Sigmoid colon (tissue), 7 donors: ENCODE measurements around the gene SLIT3. TPM values are rescaled to one million over a fixed set of nuclear protein-coding genes. Genes with fewer than 3 reads are reported as not detected.

ENCODE experiments used
- DNase-seq: peaks from one replicate; pipeline ENCODE4 v3.0.0-alpha.2; 2019
- H3K27ac ChIP-seq, 4 donors: fragments of 200-600 bp; sonication (generic); one replicate each; pipeline ENCODE4 v1.5.1; 2016 to 2019; ENCODE audit warnings: mild to moderate bottlenecking in 1 of 4
- H3K27me3 ChIP-seq, 3 donors: fragments of 200-600 bp; sonication (generic); one replicate each; pipeline ENCODE4 v1.5.1; 2019; ENCODE audit warnings: mild to moderate bottlenecking in 1 of 3
- H3K36me3 ChIP-seq, 4 donors: fragments of 200-600 bp; sonication (generic); one replicate each; pipeline ENCODE4 v1.5.1; 2016 to 2019
- H3K4me1 ChIP-seq, 4 donors: fragments of 200-600 bp; sonication (generic); one replicate each; pipeline ENCODE4 v1.5.1; 2017 to 2019
- H3K4me3 ChIP-seq, 4 donors: fragments of 200-600 bp; sonication (generic); one replicate each; pipeline ENCODE4 v1.5.1; 2017 to 2019; ENCODE audit warnings: mild to moderate bottlenecking in 2 of 4, moderate library complexity in 1 of 4
- H3K9me3 ChIP-seq, 4 donors: fragments of 200-600 bp in 3 of 4; sonication (generic) in 3 of 4; one replicate each; pipeline versions ENCODE4 v1.5.1 to v1.6.1; 2013 to 2019
- EP300 ChIP-seq, 4 donors: sonication (generic); formaldehyde crosslinking; IDR thresholded peaks; one replicate each; pipeline ENCODE4 v1.6.1; 2017; ENCODE audit warnings: antibody characterized with exemption in 4 of 4
- POLR2A ChIP-seq, 2 donors: fragments of 450-650 bp; IDR thresholded peaks; one replicate each; pipeline ENCODE4 v1.6.1; 2016; ENCODE audit warnings: antibody characterized with exemption in 2 of 2, mild to moderate bottlenecking in 2 of 2, moderate library complexity in 2 of 2
- POLR2AphosphoS5 ChIP-seq, 4 donors: sonication (generic); formaldehyde crosslinking; IDR thresholded peaks; one replicate each; pipeline ENCODE4 v1.6.1; 2017; ENCODE audit warnings: antibody characterized with exemption in 4 of 4
- WGBS, 2 donors: extraction: QIAGEN DNeasy Blood & Tissue Kit; methylation state at CpG; one replicate each; pipeline ENCODE4 v1.1.7; 2013; 5-methylcytosine and 5-hydroxymethylcytosine counted together
- intact Hi-C: fragments of 100-400 bp; cut with DNase I; formaldehyde crosslinking; loops from one replicate; pipeline ENCODE4 v1.15.1; 2023
- polyA plus RNA-seq, 3 donors: library from polyadenylated mRNA; stranded (reverse); fragments of 200-250 nt; gene quantifications; one replicate each; pipeline ENCODE4 v1.2.3, GENCODE V29; 2013
- total RNA-seq, 4 donors: library from RNA; depleted of rRNA; stranded (reverse); fragments of >200 nt; gene quantifications; one replicate each; pipeline ENCODE4 v1.1.0, GENCODE V29; 2016
- TF ChIP-seq, protein P1 (sequence below), 4 experiments: fragments of 450-650 bp in 3 of 4; fragments of 200-600 bp in 1 of 4; IDR thresholded peaks; one replicate each; pipeline ENCODE4 v1.5.1; 2016 to 2019; ENCODE audit warnings: antibody characterized with exemption in 4 of 4, mild to moderate bottlenecking in 3 of 4, moderate library complexity in 2 of 4
- donor health status: healthy with polysubstance abuse.
- donor health status: Bipolar disorder and iron deficiency.
- donor health status: healthy.

Gene SLIT3
- total and polyA plus RNA-seq, 7 donors: 0.23 to 46.3 (median 30.0) TPM

DNA sequence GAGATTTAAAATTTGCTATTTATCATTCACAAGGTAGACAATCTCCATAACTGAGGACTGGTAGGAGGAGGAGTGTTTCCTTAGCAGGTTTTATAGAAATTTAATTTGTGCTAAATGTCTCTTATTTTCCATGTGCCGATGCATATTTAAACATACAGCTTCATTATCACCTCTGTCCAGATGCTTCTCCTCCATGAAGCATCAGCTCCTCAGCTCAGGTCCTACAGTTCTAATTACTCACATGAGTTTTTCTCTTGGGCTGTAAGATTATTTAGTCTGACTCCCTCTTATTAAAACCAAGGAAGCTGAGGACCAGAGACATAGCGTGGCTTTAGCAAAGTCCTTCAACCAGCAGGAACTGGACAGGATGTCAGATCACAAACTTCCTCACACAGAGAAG lies 421.6 kb downstream of the SLIT3 start:
- Histone ChIP-seq H3K9me3 (no peaks in the 10 kb centered on the region), H3K4me1 (no peaks in the 10 kb centered on the region), H3K4me3 (no peak overlapping the region), H3K27me3 (no peaks in the 10 kb centered on the region), H3K36me3 (no peaks in the 10 kb centered on the region), H3K27ac (no peak overlapping the region)
- 89 to 94% methylated on average over 2 of the region's 2 CpGs for WGBS, 2 donors
- TF ChIP-seq EP300 (IDR thresholded peaks at IDR 0.05) (no peak), POLR2AphosphoS5 (IDR thresholded peaks at IDR 0.05) (no peak), POLR2A (IDR thresholded peaks at IDR 0.05) (no peak)
- TF ChIP-seq, protein P1, sequence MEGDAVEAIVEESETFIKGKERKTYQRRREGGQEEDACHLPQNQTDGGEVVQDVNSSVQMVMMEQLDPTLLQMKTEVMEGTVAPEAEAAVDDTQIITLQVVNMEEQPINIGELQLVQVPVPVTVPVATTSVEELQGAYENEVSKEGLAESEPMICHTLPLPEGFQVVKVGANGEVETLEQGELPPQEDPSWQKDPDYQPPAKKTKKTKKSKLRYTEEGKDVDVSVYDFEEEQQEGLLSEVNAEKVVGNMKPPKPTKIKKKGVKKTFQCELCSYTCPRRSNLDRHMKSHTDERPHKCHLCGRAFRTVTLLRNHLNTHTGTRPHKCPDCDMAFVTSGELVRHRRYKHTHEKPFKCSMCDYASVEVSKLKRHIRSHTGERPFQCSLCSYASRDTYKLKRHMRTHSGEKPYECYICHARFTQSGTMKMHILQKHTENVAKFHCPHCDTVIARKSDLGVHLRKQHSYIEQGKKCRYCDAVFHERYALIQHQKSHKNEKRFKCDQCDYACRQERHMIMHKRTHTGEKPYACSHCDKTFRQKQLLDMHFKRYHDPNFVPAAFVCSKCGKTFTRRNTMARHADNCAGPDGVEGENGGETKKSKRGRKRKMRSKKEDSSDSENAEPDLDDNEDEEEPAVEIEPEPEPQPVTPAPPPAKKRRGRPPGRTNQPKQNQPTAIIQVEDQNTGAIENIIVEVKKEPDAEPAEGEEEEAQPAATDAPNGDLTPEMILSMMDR (IDR thresholded peaks at IDR 0.05): no peak
- DNase-seq: no peak
- intact Hi-C loops: no loop called here

DNA sequence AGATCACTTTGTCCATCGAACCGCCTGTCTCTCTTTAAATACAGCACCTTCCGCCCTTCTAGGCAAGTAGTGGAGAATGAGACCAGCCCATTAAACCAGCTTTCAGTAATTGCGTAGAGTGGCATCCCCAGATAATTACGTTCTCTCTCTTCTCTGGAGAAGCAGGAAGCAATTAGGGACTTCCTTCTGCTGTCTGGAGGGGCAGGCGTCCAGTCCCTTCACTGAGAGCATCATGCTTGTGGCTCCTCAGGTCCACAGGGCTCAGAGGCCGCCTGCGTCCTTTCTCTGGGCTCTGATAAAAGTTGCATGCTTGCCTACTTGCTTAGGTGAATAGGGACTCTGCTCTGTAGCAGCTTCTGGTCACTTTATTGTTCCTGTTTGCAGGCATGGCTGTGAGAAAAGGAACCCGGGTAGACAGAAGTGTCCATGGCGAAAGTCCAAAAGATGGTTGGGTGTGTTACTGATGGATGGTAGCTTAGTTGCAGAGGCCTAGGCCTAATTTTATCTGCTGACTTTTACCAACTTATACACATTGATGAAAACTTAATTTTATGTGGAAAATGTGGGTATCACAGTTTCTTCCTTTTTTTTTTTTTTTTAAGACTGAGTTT lies 422.7 kb downstream of the SLIT3 start:
- H3K27ac ChIP-seq: no peak overlapping the region
- H3K36me3 ChIP-seq: no peaks in the 10 kb centered on the region
- WGBS, 2 donors: 75 to 77% methylated on average over 10 of the region's 10 CpGs
- intact Hi-C loops: no loop called here
- no peak for DNase-seq
- H3K4me1 ChIP-seq: no peaks in the 10 kb centered on the region
- TF ChIP-seq POLR2A (IDR thresholded peaks at IDR 0.05) (no peak), EP300 (IDR thresholded peaks at IDR 0.05) (no peak), POLR2AphosphoS5 (IDR thresholded peaks at IDR 0.05) (no peak)
- TF ChIP-seq, protein P1 (IDR thresholded peaks at IDR 0.05): no peak
- no peak overlapping the region for H3K4me3 ChIP-seq
- no peaks in the 10 kb centered on the region for H3K27me3 ChIP-seq
- no peaks in the 10 kb centered on the region for H3K9me3 ChIP-seq

DNA sequence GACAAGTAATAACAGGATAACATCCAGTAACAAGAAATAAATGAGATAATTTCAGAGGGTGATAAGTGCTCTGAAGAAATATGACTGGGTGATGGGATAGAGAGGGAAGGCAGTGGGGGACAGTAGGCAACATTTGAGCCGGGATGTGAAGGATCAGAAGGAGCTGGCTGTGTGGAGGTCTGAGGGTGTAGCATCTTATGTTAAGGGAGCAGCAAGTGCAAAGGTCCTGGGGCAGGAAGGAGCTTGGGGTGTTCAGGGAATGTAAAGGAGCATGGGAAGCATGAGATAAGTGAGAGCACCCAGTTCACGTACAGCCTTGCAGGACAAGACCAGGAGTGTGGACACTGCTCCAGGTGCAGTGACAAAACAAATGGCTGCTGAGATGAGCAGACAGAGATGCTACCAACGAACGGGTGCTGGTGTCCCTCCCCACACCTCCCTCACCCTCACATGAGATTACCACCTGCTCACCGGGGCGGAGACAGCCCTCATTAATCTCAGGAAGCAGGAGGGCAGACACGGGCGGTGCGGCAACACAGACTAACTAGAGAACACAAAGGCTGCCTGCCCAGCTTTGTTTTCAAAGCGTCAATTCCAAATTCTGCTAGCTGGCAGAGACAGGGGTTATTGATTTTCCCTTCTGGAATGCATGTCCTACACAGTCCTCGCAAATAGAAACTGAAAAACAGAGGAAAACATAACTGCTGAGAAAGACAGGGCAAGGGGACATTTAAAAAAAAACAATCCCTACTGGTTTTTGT lies 423.6 kb downstream of the SLIT3 start:
- intact Hi-C loops: no loop called here
- H3K27me3 ChIP-seq: no peaks in the 10 kb centered on the region
- TF ChIP-seq EP300 (IDR thresholded peaks at IDR 0.05): no peak
- no peak for TF ChIP-seq POLR2AphosphoS5 (IDR thresholded peaks at IDR 0.05)
- no peak for TF ChIP-seq POLR2A (IDR thresholded peaks at IDR 0.05)
- TF ChIP-seq, protein P1 (IDR thresholded peaks at IDR 0.05): no peak
- H3K9me3 ChIP-seq: no peaks in the 10 kb centered on the region
- 24 to 32% methylated on average over 11 of the region's 11 CpGs for WGBS, 2 donors
- no peaks in the 10 kb centered on the region for H3K36me3 ChIP-seq
- H3K4me1 ChIP-seq: no peaks in the 10 kb centered on the region
- no peak overlapping the region for H3K4me3 ChIP-seq
- DNase-seq: no peak
- H3K27ac ChIP-seq: no peak overlapping the region

DNA sequence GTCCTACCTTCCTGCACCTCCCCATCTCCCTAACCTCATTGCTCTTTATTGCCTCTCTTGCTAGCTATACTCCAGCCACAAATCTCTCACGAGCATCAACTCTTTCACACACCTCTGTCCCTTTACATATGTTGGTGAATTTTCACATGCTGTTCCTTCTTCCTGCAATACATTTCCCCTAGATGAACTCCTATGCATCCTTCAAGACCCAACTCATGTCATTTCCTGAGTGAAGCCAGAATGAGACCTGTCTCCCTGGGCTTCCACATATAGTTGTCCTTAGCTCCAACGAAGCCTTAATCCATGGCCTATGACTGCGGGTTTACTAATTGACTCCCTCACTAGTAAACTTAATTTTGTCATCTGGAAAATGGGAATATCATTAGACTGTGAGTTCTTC lies 424.5 kb downstream of the SLIT3 start:
- 87 to 89% methylated on average over 3 of the region's 3 CpGs for WGBS, 2 donors
- H3K36me3 ChIP-seq: no peaks in the 10 kb centered on the region
- intact Hi-C loops: no loop called here
- H3K9me3 ChIP-seq: no peaks in the 10 kb centered on the region
- no peak overlapping the region for H3K27ac ChIP-seq
- H3K4me1 ChIP-seq: no peaks in the 10 kb centered on the region
- DNase-seq: no peak
- no peak overlapping the region for H3K4me3 ChIP-seq
- TF ChIP-seq, protein P1 (IDR thresholded peaks at IDR 0.05): no peak
- TF ChIP-seq EP300 (IDR thresholded peaks at IDR 0.05) (no peak), POLR2A (IDR thresholded peaks at IDR 0.05) (no peak), POLR2AphosphoS5 (IDR thresholded peaks at IDR 0.05) (no peak)
- H3K27me3 ChIP-seq: no peaks in the 10 kb centered on the region
